Activated T-helper 9 cell treated with anti-CD3 and anti-CD28 coated beads, Interleukin-2, amount 50 U/mL, for 16 hours (primary cell): ENCODE measurements around the gene ASMTL.
A peak's percentile ranks its signal among the peaks of the same experiment; 100 is the strongest.

ENCODE experiments used
- DNase-seq: peaks from one replicate; pipeline ENCODE4 v3.0.0-alpha.2; 2020; ENCODE audit warnings: low read depth

Gene ASMTL

GRCh38 chrX:1403228-1403627, 49.5 kb downstream of the ASMTL start:
- DNase-seq: no peak

DNA sequence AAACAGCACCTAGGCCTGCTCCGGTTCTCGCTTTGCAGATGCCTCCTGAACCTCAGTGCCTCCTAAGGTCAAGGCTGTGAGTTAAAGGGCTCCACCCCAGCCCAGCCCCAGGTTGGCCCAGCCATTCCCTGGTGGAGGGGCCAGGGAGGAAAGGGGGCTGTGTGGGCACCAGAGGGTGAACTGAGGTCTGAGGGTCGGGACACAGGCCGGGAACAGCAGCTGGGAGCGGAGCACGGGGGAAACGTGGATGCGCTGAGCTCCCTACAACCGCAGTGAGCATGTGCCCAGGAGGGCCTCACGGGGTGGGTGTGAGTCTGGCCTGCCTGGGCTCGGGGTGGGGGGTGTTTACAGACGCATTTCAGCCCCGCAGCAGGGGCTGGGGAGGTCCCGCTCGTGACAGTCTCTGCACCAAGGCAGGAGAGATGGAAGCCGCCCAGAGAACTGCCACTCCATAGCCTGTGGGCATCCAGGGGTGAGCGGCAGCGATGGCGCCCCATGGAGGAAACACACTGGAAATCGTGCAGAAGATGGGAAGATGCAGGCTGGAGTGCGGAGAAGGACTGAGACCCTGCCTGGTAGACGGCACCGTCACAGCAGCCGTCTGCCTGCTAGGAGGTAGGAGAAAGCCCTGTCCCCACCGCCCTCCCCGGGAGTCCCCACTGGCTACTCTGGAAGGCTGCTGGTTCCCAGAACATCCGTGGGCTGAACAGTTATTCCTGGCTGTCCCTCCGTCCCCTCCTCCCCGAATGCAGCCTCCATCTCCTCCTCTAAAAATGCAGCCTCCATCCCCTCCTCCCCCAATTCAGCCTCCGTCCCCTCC, 50.9 kb downstream of the ASMTL start:
- no peak for DNase-seq

DNA sequence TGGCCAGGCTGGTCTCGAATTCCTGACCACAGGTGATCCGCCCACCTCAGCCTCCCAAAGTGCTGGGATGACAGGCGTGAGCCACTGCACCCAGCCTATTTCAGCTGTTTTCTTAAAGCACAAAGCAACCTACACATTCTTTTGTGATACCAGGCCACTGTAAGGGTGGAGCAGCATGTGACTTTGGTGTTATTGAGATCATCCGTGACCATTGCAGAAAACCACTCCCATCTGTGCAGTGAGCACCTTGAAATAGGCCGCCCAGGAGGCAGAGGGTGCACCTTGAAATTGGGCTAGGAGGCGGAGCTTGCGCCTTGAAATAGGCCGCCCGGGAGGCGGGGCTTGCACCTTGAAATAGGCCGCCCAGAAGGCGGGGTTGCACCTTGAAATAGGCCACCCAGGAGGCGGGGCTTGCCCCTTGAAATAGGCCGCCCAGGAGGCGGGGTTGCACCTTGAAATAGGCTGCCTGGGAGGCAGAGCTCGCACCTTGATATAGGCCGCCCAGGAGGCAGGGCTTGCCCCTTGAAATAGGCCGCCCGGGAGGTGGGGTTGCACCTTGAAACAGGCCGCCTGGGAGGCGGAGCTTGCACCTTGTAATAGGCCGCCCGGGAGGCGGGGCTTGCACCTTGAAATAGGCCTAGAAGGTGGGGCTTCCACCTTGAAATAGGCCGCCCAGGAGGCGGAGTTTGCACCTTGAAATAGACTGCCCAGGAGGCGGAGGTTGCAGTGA, 51.8 kb downstream of the ASMTL start:
- DNase-seq: no peak

- no peak for DNase-seq
Observed at GRCh38 chrX:1400049-1400448, 52.7 kb downstream of the ASMTL start.

GRCh38 chrX:1398431-1399340, 54.0 kb downstream of the ASMTL start:
- DNase-seq: no peak

GRCh38 chrX:1397441-1398270, 55.1 kb downstream of the ASMTL start:
- DNase-seq: no peak

DNA sequence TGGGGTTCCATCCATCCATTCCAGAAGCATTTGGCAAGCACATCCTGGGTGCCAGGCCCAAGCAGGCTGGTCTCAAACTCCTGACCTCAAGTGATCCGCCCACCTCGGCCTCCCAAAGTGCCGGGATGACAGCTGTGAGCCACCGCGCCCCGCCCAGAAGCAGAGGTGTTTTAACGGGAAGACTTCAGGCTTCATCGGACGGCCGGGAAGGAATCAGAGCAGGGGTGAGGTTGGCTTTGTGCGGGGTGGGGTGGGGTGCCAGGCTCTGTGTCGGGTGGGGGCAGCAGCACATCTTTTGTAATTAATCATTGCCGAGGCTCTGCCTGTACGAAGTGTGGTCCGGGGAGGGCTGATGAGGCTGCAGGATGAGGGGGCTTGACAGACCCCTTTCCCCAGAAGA, 55.7 kb downstream of the ASMTL start:
- DNase-seq: no peak

DNA sequence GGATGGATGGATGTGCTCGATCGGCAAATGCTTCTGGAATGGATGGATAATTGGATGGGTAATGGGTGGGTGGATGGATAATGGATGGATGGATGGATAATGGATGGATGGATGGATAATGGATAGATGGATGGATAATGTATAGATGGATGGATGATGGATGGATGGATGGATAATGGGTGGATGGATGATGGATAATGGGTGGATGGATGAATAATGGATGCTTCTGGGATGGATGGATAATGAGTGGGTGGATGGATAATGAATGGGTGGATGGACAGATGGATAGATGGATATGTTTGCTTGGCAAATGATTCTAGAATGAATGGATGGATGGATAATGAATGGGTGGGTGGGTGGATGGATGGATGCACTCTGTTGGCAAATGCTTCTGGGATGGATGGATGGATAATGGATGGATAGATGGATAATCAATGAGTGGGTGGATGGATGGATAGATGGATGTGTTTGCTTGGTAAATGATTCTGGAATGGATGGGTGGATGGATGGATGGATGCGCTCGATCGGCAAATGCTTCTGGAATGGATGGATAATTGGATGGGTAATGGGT, 57.0 kb downstream of the ASMTL start:
- DNase-seq: no peak

DNA sequence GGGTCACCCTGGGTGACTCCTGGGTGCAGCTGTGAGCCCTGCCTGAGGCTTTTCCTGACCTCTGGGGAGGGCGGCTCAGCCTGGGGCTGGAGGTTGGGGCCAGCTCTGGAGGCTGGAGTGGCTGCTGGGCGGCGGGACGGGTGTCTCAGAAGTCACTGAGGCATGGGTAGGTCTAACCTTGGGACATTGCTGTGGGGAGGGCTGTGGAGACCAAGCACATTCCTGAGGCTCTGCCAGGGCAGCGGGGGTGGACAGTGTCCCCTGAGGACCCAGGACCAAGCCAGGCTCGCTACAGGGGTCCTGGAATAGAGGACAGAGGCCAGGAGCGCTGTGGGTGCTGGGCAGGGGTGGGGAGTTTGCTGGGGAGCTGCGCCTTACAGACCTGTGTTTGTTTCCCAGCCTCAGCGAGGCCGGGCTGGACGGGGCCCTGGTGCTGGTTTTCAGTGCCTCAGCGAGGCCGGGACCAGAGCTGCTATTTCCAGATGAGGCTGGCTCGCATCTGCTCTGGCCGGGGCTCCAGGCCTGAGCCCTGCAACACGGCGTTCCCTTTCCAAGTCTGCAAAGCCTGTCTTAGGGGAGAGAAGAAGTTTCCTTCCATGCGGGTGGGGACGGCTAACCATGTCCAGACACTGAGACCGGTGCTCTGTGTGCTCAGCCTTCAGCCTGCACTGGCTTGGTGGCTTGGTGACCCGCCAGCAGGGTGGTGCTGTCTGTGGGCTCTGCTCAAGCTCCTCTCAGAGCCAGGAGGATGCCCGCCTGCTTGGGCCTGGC, 57.8 kb downstream of the ASMTL start:
- no peak for DNase-seq

GRCh38 chrX:1393871-1394615, 58.7 kb downstream of the ASMTL start:
- DNase-seq: no peak

DNA sequence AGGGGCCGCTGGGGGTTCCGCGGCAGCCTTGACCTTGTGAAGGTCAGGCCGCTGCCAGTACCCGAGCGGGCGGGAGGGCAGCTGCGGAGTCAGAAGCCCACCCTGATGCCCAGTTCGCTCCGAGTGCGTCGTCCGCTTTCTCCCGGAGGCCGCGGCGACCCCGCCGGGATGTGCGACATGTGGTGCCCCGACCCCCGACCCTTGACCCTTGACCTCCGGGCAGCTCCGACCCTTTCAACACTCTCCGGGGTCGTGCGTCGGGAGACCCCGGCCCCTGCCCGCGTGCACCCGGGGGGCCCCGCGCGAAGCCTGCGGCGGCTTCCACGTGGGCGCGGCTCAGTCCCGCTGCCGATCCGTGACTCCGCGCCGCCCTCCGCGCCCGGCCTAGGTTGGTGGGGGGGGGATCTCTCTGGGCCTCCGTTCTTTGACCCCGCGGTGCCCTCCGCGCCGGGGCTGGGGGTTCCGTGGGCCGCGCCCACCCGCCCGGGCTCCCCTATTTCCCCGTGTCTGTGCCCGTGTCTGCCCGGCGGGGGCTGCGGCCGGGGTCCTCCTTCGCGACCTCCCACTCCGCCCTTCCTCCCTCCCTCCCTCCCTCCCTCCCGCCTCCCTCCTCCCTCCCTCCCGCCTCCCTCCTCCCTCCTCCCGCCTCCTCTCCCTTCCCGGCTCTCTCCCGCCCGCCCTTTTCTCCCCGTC, 60.2 kb downstream of the ASMTL start:
- no peak for DNase-seq

DNA sequence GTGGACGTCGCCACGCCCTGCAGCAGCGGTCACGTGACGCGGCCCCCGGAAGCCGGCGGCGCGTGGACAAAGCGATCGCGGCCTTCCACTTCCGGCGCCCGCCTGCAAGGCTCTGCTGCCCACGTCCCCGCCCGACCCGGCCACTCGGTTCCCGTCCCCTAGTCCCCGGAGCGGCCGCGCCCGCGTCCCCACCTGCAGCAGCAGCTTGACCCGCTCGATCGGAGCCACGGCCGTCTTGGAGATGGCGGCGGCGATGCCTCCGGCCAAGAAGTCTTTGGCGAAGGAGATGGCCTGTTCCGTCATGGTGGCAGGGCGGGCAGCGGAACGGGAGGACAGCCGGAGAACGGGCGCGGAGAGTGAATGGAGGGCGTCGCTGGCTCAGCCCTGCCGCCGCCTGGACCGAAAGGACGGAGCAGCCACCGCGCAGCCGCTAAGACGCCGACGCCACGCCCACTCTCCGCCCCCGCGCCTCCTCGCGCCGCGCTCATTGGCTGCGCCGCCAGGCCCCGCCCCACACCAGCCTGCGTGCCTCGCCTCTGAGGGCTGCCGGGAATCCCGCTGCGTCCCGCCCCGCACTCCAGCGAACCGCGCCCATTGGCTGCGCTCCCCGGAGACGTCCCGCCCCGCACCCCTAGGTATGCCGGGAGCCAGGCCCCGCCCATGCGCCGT, 60.9 kb downstream of the ASMTL start, which contains the start of gene SLC25A6:
TSS of gene SLC25A6 (minus strand) at position 407 of the 669 bp plus-strand sequence. CDS start at position 303, 104 bp downstream.
- DNase-seq: peak; percentile 99

GRCh38 chrX:1391370-1391706, 61.4 kb downstream of the ASMTL start:
- no peak for DNase-seq

DNA sequence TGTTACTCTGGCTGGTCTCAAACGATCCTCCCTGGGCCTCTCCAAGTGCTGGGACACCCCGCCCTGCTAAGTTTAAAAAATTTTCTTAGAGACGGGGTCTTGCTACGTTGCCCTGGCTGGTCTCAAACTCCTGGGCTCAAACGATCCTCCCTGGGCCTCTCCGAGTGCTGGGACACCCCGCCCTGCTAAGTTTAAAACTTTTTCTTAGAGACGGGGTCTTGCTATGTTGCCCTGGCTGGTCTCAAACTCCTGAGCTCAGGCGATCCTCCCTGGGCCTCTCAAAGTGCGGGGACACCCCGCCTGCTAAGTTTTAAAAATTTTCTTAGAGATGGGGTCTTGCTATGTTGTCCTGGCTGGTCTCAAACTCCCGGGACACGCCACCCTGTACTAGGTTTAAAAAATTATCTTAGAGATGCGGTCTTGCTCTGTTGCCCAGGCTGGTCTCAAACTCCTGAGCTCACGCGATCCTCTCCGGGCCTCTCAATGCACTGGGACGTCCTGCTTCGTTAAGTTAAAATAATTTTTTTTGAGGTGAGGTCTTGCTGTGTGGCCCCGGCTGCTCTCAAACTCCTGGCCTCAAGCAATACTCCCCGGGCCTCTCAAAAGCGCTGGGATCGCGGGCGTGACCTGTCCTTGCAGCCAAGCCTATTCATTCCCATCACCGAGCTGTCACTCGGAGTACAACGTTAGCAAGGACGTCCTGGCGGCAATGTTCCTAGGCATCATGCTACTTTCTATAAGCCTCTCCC, 61.9 kb downstream of the ASMTL start:
- no peak for DNase-seq

DNA sequence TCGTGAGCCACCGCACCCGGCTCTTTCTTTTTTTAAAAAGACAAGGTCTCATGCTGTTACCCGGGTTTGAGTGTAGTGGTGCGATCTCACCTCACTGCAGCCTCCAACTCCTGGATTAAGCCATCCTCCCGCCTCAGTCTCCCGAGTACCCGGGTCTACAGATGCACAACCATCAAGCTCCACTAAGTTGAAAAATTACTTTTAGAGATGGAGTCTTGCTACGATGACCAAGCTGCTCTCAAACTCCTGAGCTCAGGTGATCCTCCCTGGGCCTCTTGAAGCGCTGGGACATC, 62.8 kb downstream of the ASMTL start:
- no peak for DNase-seq

- DNase-seq: no peak
Observed at GRCh38 chrX:1389181-1389992, 63.3 kb downstream of the ASMTL start.

DNA sequence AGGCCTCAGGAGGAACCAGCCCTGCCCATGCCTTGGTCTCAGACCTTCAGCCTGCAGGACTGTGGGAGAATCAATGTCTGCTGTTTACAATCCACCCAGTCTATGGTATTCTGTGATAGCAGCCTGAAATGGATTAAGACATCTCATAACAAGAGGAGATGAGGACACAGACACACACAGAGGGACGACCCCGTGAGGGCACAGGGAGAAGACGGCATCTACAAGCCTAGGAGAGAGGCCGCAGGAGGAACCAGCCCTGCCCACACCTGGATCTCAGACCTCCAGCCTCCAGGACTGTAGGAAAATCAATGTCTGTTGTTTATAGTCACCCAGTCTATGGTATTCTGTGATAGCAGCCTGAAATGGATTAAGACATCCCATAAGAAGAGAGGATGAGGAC, 64.1 kb downstream of the ASMTL start:
- DNase-seq: no peak
